Measurements from ENCODE around the gene EYA2.
"Not testable (repeated sequence)": the region's sequence is repeated elsewhere in the genome, so short reads cannot be mapped to it uniquely, and the experiment has no call there.

The EYA2 gene

DNA sequence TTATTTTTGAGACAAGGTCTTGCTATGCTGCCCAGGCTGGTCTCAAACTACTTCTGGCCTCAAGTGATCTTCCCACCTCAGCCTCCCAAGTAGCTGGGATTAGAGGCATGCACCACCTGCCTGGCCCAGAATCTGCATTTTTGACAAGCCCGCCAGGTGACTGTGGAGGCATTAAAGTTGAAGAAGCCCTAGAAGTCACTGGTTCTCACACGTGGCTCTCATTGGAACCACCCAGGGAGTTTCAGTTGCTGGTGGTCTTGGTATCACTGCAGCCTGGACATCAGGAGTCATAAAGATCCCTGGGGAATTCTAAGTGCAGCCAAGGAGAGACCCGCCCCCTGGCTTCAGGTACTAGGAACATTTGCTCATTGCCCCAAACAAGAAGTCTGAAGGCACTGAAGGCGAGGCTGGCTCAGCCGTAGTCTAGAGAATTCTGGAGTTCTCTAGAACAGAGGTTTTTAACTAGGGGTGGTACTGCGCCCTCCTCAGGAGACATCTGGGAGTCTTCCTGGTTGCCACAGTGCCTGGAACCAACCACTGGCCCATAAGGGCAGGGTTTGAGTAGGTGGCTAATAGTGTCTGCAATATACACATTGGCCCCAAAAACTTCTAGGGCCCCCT lies 279.1 kb downstream of the EYA2 start:
- DNase-seq (ENCODE audit: low spot score): no peak
- TF ChIP-seq, protein P1, sequence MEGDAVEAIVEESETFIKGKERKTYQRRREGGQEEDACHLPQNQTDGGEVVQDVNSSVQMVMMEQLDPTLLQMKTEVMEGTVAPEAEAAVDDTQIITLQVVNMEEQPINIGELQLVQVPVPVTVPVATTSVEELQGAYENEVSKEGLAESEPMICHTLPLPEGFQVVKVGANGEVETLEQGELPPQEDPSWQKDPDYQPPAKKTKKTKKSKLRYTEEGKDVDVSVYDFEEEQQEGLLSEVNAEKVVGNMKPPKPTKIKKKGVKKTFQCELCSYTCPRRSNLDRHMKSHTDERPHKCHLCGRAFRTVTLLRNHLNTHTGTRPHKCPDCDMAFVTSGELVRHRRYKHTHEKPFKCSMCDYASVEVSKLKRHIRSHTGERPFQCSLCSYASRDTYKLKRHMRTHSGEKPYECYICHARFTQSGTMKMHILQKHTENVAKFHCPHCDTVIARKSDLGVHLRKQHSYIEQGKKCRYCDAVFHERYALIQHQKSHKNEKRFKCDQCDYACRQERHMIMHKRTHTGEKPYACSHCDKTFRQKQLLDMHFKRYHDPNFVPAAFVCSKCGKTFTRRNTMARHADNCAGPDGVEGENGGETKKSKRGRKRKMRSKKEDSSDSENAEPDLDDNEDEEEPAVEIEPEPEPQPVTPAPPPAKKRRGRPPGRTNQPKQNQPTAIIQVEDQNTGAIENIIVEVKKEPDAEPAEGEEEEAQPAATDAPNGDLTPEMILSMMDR (IDR thresholded peaks at IDR 0.05; ENCODE audit: borderline replicate concordance, control extremely low read depth, extremely low read depth, insufficient read depth, missing control alignments): no peak
- in situ Hi-C loops (cut with MboI; ENCODE audit: low sequenced_read_pairs, unreplicated experiment): no loop called here

DNA sequence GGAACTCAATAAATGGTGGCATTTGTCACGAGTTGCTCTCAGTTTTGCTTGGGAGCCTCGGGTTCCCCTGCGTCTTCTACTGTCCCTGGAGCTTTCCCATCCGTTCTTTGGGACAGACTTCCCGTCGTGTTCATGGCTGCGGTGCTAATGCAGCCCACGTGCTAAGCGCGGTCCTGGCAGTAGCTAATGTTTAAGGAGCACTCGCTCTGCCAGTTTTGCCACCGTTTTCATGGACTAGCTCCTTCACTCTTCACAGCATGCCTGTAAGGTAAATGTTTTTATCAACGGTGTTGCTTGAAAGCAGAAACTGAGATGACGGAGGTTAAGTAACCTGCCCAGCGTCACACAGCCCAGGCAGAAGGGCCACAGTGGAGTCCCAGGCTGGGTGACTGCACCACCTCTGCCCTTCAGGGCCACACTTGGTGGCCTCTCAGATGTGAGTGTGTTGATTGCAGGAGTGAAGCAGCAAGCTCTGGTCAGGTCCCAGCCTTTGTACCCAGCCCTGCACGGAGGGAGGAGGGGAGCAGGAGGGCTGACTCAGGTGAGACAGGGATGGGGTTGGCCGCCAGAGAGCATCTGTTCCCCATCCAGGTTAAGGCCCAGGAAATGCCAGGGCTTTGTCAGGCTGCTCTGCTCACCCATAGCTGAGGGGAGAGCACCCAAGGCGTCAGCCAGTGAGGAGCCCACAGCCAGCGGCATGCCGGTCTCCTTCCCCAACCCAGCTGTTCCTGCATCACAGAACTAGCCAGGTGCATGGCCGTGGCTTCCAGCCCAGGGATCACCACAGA lies 280.0 kb downstream of the EYA2 start:
- DNase-seq (ENCODE audit: low spot score): no peak
- TF ChIP-seq, protein P1 (IDR thresholded peaks at IDR 0.05; ENCODE audit: borderline replicate concordance, control extremely low read depth, extremely low read depth, insufficient read depth, missing control alignments): no peak
- in situ Hi-C loops (cut with MboI; ENCODE audit: low sequenced_read_pairs, unreplicated experiment): no loop called here

DNA sequence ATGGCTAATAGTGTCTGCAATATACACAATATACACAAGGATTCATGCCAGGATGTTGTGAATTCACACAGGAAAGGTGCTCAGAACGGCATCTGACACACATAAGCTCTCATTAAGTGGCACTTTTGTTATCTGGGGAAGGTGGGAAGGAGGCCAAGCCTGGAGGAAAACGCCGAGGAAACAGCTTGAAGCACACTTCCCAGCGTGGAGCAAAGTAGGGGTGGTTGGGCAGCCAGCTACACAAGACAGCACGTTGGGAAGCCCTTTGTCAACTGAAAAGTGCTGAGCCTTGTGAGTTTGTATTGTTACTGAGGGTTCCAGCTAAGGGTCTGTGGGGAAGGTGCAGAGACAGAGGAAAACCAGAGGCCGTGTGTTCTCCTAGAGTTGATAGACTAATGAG lies 280.9 kb downstream of the EYA2 start:
- TF ChIP-seq, protein P1 (IDR thresholded peaks at IDR 0.05; ENCODE audit: borderline replicate concordance, control extremely low read depth, extremely low read depth, insufficient read depth, missing control alignments): no peak
- DNase-seq (ENCODE audit: low spot score): no peak
- in situ Hi-C loops (cut with MboI; ENCODE audit: low sequenced_read_pairs, unreplicated experiment): no loop called here

GRCh38 chr20:47176217-47176616 lies 281.6 kb downstream of the EYA2 start:
- DNase-seq (ENCODE audit: low spot score); in situ Hi-C loops (cut with MboI; ENCODE audit: low sequenced_read_pairs, unreplicated experiment): not testable (repeated sequence)

- DNase-seq (ENCODE audit: low spot score): no peak
- in situ Hi-C loops (cut with MboI; ENCODE audit: low sequenced_read_pairs, unreplicated experiment): no loop called here
- TF ChIP-seq, protein P1 (IDR thresholded peaks at IDR 0.05; ENCODE audit: borderline replicate concordance, control extremely low read depth, extremely low read depth, insufficient read depth, missing control alignments): no peak
These were observed 283.6 kb downstream of the EYA2 start for GRCh38 chr20:47178277-47178676.

DNA sequence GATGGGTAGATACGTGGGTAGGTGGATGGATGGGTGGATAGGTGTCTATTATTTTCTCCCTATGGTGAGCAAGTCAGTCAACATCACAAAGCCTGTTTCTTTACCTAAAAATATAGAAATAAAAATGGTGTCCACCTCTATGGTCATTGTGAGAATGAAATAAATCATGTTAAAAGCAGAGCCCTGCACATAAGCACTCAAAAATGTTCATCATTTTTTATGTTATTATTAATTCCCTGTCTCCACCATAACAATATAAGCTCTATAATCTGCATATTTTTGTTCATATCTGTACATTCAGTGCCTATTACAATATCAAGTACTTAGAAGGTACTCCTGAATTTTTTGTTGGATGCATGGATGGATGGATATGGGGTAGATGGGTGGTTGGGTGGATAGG lies 284.2 kb downstream of the EYA2 start:
- no peak for DNase-seq (ENCODE audit: low spot score)
- in situ Hi-C loops (cut with MboI; ENCODE audit: low sequenced_read_pairs, unreplicated experiment): no loop called here
- TF ChIP-seq, protein P1 (IDR thresholded peaks at IDR 0.05; ENCODE audit: borderline replicate concordance, control extremely low read depth, extremely low read depth, insufficient read depth, missing control alignments): no peak

DNA sequence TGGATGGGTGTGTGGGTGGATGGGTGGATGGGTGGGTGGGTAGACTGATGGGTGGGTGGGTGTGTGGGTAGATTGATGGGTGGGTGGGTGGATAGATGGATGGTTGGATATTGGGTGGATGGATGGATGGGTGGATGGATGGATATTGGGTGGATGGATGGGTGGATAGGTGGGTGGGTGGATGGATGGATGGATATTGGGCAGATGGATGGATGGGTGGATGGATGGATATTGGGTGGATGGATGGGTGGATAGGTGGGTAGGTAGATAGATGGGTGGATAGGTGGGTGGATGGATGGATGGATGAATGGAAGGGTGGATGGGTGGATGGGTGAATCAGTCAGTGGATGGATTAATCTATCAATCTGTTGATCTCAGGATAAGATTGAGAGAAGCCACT lies 284.6 kb downstream of the EYA2 start:
- TF ChIP-seq, protein P1 (IDR thresholded peaks at IDR 0.05; ENCODE audit: borderline replicate concordance, control extremely low read depth, extremely low read depth, insufficient read depth, missing control alignments): no peak
- no peak for DNase-seq (ENCODE audit: low spot score)
- in situ Hi-C loops (cut with MboI; ENCODE audit: low sequenced_read_pairs, unreplicated experiment): no loop called here

Measured in GM13976 (cell line).